ENCODE measurements around the gene TMEM17. TPM values are rescaled to one million over a fixed set of nuclear protein-coding genes. Genes with fewer than 3 reads are reported as not detected.

TMEM17 gene
- total and polyA plus RNA-seq, 9 of the 15 experiments (the other 6 are each of a cell fraction or from before 2014, with no cell fraction given): 0.58 to 2.2 (median 1.2) TPM

GRCh38 chr2:62469548-62469947 is 36.4 kb downstream of the TMEM17 start:
- no peaks in the 10 kb centered on the region for H3K4me1 ChIP-seq (replicated peaks in 1 of 2; ENCODE audit: control insufficient read depth in 2 of 2, insufficient read depth in 2 of 2, low read length in 2 of 2)
- no peak overlapping the region for H3K27ac ChIP-seq (ENCODE audit: extremely low read depth, low read depth, low read length)
- BruUV-seq (replicated peaks): no TSS peak
- no peaks in the 10 kb centered on the region for H3K36me3 ChIP-seq (ENCODE audit: control insufficient read depth, insufficient read depth, low read length)
- ChIA-PET POLR2A (interaction anchor here (0.6 kb wide), 1 partner anchor 22 kb away, joined by 3 read pairs; no protein-coding TSS in a partner anchor), CTCF (ENCODE audit: low intra/inter-chr PET ratio) (no interaction called here)
- no peak overlapping the region for H3K4me2 ChIP-seq (ENCODE audit: insufficient read depth, low read length)
- DNase-seq (ENCODE audit: extremely low read depth in 1 of 4, low spot score in 3 of 4) (no peak), FAIRE-seq (no peak), ATAC-seq (no peak)
- H3K79me2 ChIP-seq (ENCODE audit: control insufficient read depth, insufficient read depth, low read length): no peaks in the 10 kb centered on the region
- H3K9me1 ChIP-seq (ENCODE audit: control insufficient read depth, insufficient read depth, low read length): no peaks in the 10 kb centered on the region
- peaks cover 2 to 18% of the 10 kb centered on the region in 2 experiments; a peak in 2 of 5 replicates for H3K27me3 ChIP-seq (ENCODE audit: control insufficient read depth in 2 of 2, insufficient read depth in 2 of 2, low read length in 2 of 2)
- WGBS (ENCODE audit: insufficient coverage, low coverage, missing lambda C conversion rate): 13% methylated on average over 2 of the region's 2 CpGs
- no peaks in the 10 kb centered on the region for H4K20me1 ChIP-seq (replicated peaks; ENCODE audit: control insufficient read depth, insufficient read depth, low read length)
- no peak overlapping the region for H2AFZ ChIP-seq (ENCODE audit: low read depth, low read length)
- no peak overlapping the region for H3K9ac ChIP-seq (ENCODE audit: insufficient read depth in 1 of 2, low read depth in 2 of 2, low read length in 2 of 2)
- H3K9me3 ChIP-seq (replicated peaks; ENCODE audit: control insufficient read depth, insufficient read depth, low read depth, low read length): no peaks in the 10 kb centered on the region
- no peak overlapping the region for H3K4me3 ChIP-seq
- in situ Hi-C loops (cut with MboI): no loop called here
- intact Hi-C loops (cut with micrococcal nuclease): no loop called here
- TF ChIP-seq IRF1 (CRISPR knock-in tag; IDR thresholded peaks at IDR 0.05; ENCODE audit: borderline replicate concordance): no peak
- TF ChIP-seq NCOR1 (IDR thresholded peaks at IDR 0.05): no peak
- TF ChIP-seq SNAPC5 (CRISPR knock-in tag; IDR thresholded peaks at IDR 0.05): no peak
- no peak for TF ChIP-seq NR0B1 (IDR thresholded peaks at IDR 0.05; ENCODE audit: partially characterized antibody)
- TF ChIP-seq CREBBP (IDR thresholded peaks at IDR 0.05; ENCODE audit: low read depth, low read length): no peak
